ENCODE data around the gene ERLIN1.

DNA sequence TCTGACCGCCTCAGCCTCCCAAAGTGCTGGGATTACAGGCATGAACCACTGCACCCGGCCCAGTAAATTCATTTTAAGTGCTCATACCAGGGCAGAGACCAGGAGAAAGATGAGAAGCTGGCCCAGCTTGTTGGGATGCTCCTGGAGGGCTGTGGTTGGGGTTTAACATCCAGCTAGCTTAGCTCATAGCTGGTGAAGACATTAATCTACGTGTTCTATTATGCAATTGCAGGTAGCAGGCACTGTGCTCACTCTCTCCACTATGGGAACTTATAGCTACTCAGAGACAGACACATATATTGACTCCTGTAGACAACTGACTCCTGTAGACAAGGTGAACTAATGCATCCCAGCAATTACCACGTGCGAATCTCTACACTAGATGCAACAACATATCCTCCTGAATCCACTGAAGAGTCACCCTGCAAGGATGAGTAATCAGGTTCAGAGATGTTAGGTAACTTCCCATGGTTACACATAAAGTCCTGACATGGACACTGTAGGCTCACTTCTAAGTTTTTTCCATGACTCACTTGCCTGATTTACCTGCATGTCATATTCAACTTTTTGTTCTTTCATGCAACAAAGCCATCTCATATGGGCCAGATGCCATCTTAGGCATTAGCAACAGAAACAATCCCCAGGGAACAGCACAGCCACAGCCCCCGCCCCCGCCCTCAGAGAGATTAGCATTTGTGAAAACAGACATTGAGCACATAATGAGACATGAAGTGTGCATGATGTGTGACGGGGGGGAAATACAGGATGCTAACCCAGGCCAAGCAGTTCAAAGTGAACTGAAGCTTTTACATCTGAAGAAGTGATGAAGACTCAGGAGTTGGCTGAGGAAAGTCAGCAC, 37.2 kb downstream of the ERLIN1 start:
- TF ChIP-seq FOXP2 (optimal IDR thresholded peaks at IDR 0.05; ENCODE audit: borderline replicate concordance, extremely low read depth, extremely low read length, insufficient read depth): no peak
- no peak for TF ChIP-seq TAF1 (IDR thresholded peaks at IDR 0.05; ENCODE audit: borderline replicate concordance, insufficient read depth, low read length)
- no peak for TF ChIP-seq REST (IDR thresholded peaks at IDR 0.05; ENCODE audit: insufficient read depth in 1 of 2, low read depth in 2 of 2, low read length in 2 of 2)
- TF ChIP-seq POLR2AphosphoS5 (IDR thresholded peaks at IDR 0.05; ENCODE audit: low read depth, low read length): no peak

All from PFSK-1 (cell line).